ENCODE results near the gene MRPL54. TPM values are rescaled to one million over a fixed set of nuclear protein-coding genes. Genes with fewer than 3 reads are reported as not detected.

The MRPL54 gene
- polyA plus RNA-seq, 1 donor from 2014 or later = 74.7 TPM

DNA sequence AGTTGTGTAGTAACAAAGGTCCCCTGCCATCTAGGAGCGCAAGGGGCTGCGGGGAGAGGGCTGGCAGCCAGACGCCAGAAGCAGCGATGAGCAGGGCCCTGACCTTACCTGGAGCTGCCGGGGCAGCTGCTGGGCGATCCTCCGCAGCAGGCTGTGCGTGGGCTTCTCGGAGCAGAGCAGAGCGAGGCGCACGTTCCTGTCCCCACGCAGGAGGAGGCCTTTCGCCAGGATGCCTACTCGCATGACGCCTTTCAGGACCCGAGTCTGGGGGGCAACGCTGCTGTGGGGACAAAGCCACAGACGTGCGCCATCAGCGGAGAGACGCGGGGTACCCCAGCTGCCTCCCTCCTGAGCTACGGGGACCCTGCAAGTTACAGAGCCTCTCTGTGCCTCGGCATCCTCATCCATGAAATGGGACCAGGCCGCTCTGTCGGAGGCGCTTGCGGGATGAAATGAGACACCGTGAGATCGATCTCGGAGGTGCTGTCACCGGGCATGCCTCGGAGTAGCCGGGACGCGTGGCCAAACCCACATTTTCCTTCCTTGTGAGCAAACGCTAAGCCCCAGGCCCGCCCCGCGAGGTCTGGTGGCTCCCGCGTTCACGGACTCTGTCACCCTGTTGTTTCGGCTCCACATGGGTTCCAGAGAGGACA is 54.2 kb downstream of the MRPL54 start:
- Histone ChIP-seq H3K27ac (ENCODE audit: low read length) (no peak overlapping the region), H3K9ac (ENCODE audit: low read length) (no peak overlapping the region), H3K9me3 (ENCODE audit: low read length) (no peaks in the 10 kb centered on the region), H4K20me1 (ENCODE audit: insufficient read depth) (no peaks in the 10 kb centered on the region), H3K36me3 (ENCODE audit: insufficient read depth, low read length) (no peaks in the 10 kb centered on the region), H3K27me3 (ENCODE audit: insufficient read depth, low read depth, low read length) (no peaks in the 10 kb centered on the region), H3K4me2 (ENCODE audit: low read length) (no peak overlapping the region), H2AFZ (ENCODE audit: low read depth, low read length) (no peak overlapping the region), H3K79me2 (replicated peaks; ENCODE audit: insufficient read depth, low read length) (no peaks in the 10 kb centered on the region), H3K9me2 (ENCODE audit: insufficient read depth, low read length) (no peaks in the 10 kb centered on the region), H3F3A (ENCODE audit: insufficient read depth, low read length, poor library complexity, severe bottlenecking) (no peaks in the 10 kb centered on the region), H3K4me3 (ENCODE audit: low read length) (no peak overlapping the region)
- TF ChIP-seq EP300 (conservative IDR thresholded peaks at IDR 0.05; ENCODE audit: poor library complexity, severe bottlenecking) (no peak), RAD21 (conservative IDR thresholded peaks at IDR 0.05) (no peak), SMC3 (conservative IDR thresholded peaks at IDR 0.05; ENCODE audit: poor library complexity) (no peak), MXI1 (conservative IDR thresholded peaks at IDR 0.05; ENCODE audit: poor library complexity, severe bottlenecking) (no peak), TAF1 (IDR thresholded peaks at IDR 0.05; ENCODE audit: low read depth) (no peak), EZH2 (IDR thresholded peaks at IDR 0.05; ENCODE audit: borderline replicate concordance, insufficient read depth, low read length, poor library complexity, severe bottlenecking) (no peak)
- TF ChIP-seq, protein P1, sequence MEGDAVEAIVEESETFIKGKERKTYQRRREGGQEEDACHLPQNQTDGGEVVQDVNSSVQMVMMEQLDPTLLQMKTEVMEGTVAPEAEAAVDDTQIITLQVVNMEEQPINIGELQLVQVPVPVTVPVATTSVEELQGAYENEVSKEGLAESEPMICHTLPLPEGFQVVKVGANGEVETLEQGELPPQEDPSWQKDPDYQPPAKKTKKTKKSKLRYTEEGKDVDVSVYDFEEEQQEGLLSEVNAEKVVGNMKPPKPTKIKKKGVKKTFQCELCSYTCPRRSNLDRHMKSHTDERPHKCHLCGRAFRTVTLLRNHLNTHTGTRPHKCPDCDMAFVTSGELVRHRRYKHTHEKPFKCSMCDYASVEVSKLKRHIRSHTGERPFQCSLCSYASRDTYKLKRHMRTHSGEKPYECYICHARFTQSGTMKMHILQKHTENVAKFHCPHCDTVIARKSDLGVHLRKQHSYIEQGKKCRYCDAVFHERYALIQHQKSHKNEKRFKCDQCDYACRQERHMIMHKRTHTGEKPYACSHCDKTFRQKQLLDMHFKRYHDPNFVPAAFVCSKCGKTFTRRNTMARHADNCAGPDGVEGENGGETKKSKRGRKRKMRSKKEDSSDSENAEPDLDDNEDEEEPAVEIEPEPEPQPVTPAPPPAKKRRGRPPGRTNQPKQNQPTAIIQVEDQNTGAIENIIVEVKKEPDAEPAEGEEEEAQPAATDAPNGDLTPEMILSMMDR (IDR thresholded peaks at IDR 0.05; ENCODE audit: poor library complexity, severe bottlenecking) = no peak
- TF ChIP-seq, protein P2, sequence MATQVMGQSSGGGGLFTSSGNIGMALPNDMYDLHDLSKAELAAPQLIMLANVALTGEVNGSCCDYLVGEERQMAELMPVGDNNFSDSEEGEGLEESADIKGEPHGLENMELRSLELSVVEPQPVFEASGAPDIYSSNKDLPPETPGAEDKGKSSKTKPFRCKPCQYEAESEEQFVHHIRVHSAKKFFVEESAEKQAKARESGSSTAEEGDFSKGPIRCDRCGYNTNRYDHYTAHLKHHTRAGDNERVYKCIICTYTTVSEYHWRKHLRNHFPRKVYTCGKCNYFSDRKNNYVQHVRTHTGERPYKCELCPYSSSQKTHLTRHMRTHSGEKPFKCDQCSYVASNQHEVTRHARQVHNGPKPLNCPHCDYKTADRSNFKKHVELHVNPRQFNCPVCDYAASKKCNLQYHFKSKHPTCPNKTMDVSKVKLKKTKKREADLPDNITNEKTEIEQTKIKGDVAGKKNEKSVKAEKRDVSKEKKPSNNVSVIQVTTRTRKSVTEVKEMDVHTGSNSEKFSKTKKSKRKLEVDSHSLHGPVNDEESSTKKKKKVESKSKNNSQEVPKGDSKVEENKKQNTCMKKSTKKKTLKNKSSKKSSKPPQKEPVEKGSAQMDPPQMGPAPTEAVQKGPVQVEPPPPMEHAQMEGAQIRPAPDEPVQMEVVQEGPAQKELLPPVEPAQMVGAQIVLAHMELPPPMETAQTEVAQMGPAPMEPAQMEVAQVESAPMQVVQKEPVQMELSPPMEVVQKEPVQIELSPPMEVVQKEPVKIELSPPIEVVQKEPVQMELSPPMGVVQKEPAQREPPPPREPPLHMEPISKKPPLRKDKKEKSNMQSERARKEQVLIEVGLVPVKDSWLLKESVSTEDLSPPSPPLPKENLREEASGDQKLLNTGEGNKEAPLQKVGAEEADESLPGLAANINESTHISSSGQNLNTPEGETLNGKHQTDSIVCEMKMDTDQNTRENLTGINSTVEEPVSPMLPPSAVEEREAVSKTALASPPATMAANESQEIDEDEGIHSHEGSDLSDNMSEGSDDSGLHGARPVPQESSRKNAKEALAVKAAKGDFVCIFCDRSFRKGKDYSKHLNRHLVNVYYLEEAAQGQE (IDR thresholded peaks at IDR 0.05; ENCODE audit: borderline replicate concordance) = no peak

Small RNA genes lying within 50 kb of the gene (small RNA-seq; reads per million reads assigned to genes)
- 0 reads per million in 3 experiments for gene AC005777.1

Other genes with a start within 250 kb of the MRPL54 start
- gene TEKTIP1, start 223.5 kb upstream of the MRPL54 start, polyA plus RNA-seq = 1.2 TPM in 1 of 2 replicates, not detected in the other
- gene MFSD12, start 205.1 kb upstream of the MRPL54 start, polyA plus RNA-seq = 38.5 and 41.4 TPM in 2 replicates
- 17.3 and 22.6 TPM in 2 replicates for gene HMG20B, start 189.7 kb upstream of the MRPL54 start, polyA plus RNA-seq
- not detected in 2 replicates for gene GIPC3, start 177.2 kb upstream of the MRPL54 start, polyA plus RNA-seq
- not detected in 2 replicates for gene TBXA2R, start 155.8 kb upstream of the MRPL54 start, polyA plus RNA-seq
- gene CACTIN, start 135.9 kb upstream of the MRPL54 start, polyA plus RNA-seq = 21.4 and 26.6 TPM in 2 replicates
- gene PIP5K1C, start 62.2 kb upstream of the MRPL54 start, polyA plus RNA-seq = 7.0 and 7.1 TPM in 2 replicates
- 0.15 TPM in 1 of 2 replicates, not detected in the other for gene TJP3, start 54.3 kb upstream of the MRPL54 start, polyA plus RNA-seq
- 37.1 and 56.3 TPM in 2 replicates for gene APBA3, start 990 bp upstream of the MRPL54 start, polyA plus RNA-seq
- not detected in 2 replicates for gene RAX2, start 9.5 kb downstream of the MRPL54 start, polyA plus RNA-seq
- gene MATK, start 23.7 kb downstream of the MRPL54 start, polyA plus RNA-seq = 2.6 and 4.1 TPM in 2 replicates
- gene ZFR2, start 106.4 kb downstream of the MRPL54 start, polyA plus RNA-seq = 9.0 and 16.9 TPM in 2 replicates
- 73.8 and 85.0 TPM in 2 replicates for gene ATCAY, start 118.0 kb downstream of the MRPL54 start, polyA plus RNA-seq
- not detected in 2 replicates for gene NMRK2, start 170.4 kb downstream of the MRPL54 start, polyA plus RNA-seq
- 100 and 118 TPM in 2 replicates for gene DAPK3, start 208.4 kb downstream of the MRPL54 start, polyA plus RNA-seq
- 716 and 865 TPM in 2 replicates for gene EEF2, start 222.8 kb downstream of the MRPL54 start, polyA plus RNA-seq
- 22.3 and 27.0 TPM in 2 replicates for gene PIAS4, start 245.1 kb downstream of the MRPL54 start, polyA plus RNA-seq

Data from neural cell (in vitro differentiated cells).